HepG2 (cell line): Measurements from ENCODE around the gene ITIH3. TPM values are rescaled to one million over a fixed set of nuclear protein-coding genes. Genes with fewer than 3 reads are reported as not detected.

Source experiments
- BCL6 ChIP-seq: IDR thresholded peaks from 2 replicates; pipeline ENCODE4 v1.6.1; 2016; ENCODE audit warnings: missing genetic modification reagents, missing compliant biosample characterization
- DPF2 ChIP-seq: sonication (generic); formaldehyde crosslinking; IDR thresholded peaks from 2 replicates; pipeline ENCODE4 v1.4.0; 2020; ENCODE audit warnings: mild to moderate bottlenecking, low read depth, missing genetic modification reagents, borderline replicate concordance
- HDAC1 ChIP-seq: sonication (generic); formaldehyde crosslinking; IDR thresholded peaks from 2 replicates; pipeline ENCODE4 v1.5.1; 2020; ENCODE audit warnings: mild to moderate bottlenecking, missing genetic modification reagents
- HNRNPUL1 ChIP-seq: fragments of 200-400 bp; formaldehyde crosslinking; IDR thresholded peaks from 2 replicates; pipeline ENCODE4 v1.6.1; 2017; ENCODE audit warnings: low read depth, mild to moderate bottlenecking, low read length, moderate library complexity
- KDM4B ChIP-seq: sonication (generic); formaldehyde crosslinking; IDR thresholded peaks from 2 replicates; pipeline ENCODE4 v1.4.0; 2020; ENCODE audit warnings: missing genetic modification reagents
- KLF13 ChIP-seq: sonication (generic); formaldehyde crosslinking; IDR thresholded peaks from 2 replicates; pipeline ENCODE4 v1.4.0; 2020; ENCODE audit warnings: mild to moderate bottlenecking, missing genetic modification reagents
- MXD1 ChIP-seq: sonication (generic); formaldehyde crosslinking; IDR thresholded peaks from 2 replicates; pipeline ENCODE4 v1.4.0; 2020; ENCODE audit warnings: mild to moderate bottlenecking, missing genetic modification reagents
- NAIF1 ChIP-seq: sonication (generic); formaldehyde crosslinking; IDR thresholded peaks from 2 replicates; pipeline ENCODE4 v1.5.0; 2020; ENCODE audit warnings: mild to moderate bottlenecking, missing genetic modification reagents, borderline replicate concordance
- RCOR2 ChIP-seq: IDR thresholded peaks from 2 replicates; pipeline ENCODE4 v1.6.1; 2016; ENCODE audit warnings: missing biosample characterization, missing genetic modification reagents
- TFDP2 ChIP-seq: sonication (generic); formaldehyde crosslinking; IDR thresholded peaks from 2 replicates; pipeline ENCODE4 v1.4.0; 2020; ENCODE audit warnings: missing genetic modification reagents
- ZBTB40 ChIP-seq, 2 experiments: fragments of 450-650 bp in 1 of 2; sonication (generic) in 1 of 2; formaldehyde crosslinking in 1 of 2; IDR thresholded peaks; 2 replicates each; pipeline versions ENCODE4 v1.6.1 to v1.8.0; 2016 to 2022; ENCODE audit warnings: antibody characterized with exemption in 1 of 2, mild to moderate bottlenecking in 1 of 2, missing genetic modification reagents in 1 of 2
- ZNF460 ChIP-seq: sonication (generic); formaldehyde crosslinking; IDR thresholded peaks from 2 replicates; pipeline ENCODE4 v1.5.1; 2020; ENCODE audit warnings: missing genetic modification reagents, mild to moderate bottlenecking, borderline replicate concordance
- ZNF619 ChIP-seq: sonication (generic); formaldehyde crosslinking; IDR thresholded peaks from 2 replicates; pipeline ENCODE4 v1.4.0; 2020; ENCODE audit warnings: mild to moderate bottlenecking, missing genetic modification reagents
- ZNF776 ChIP-seq: sonication (generic); formaldehyde crosslinking; IDR thresholded peaks from 2 replicates; pipeline ENCODE4 v1.4.0; 2020; ENCODE audit warnings: mild to moderate bottlenecking, missing genetic modification reagents
- polyA plus RNA-seq, 8 experiments: library from polyadenylated mRNA; depleted of rRNA in 3 of 8; stranded (reverse) in 7 of 8; unstranded in 1 of 8; fragments of >200 nt; fragmentation: Illumina TruSeq in 4 of 8; extraction: Trizol in 4 of 8; gene quantifications; 2 replicates each; pipeline versions ENCODE4 v1.2.1 to v1.2.3, GENCODE V29; 2011 to 2016; ENCODE audit warnings: low read depth in 4 of 8, missing spikeins in 1 of 8, mixed read lengths in 1 of 8; ENCODE audit not compliant: insufficient read depth in 1 of 8
- total RNA-seq, 5 experiments: library from RNA; depleted of rRNA; stranded (reverse); fragments of >200 nt; fragmentation: Illumina TruSeq; extraction: Trizol; gene quantifications; 2 replicates each; pipeline ENCODE4 v1.2.3, GENCODE V29; 2016; ENCODE audit warnings: low read depth in 1 of 5
- TF ChIP-seq, protein P1 (sequence below): sonication (generic); formaldehyde crosslinking; IDR thresholded peaks from 2 replicates; pipeline ENCODE4 v1.4.0; 2020; ENCODE audit warnings: mild to moderate bottlenecking, missing genetic modification reagents
- TF ChIP-seq, protein P2 (sequence below): sonication (generic); formaldehyde crosslinking; IDR thresholded peaks from 2 replicates; pipeline ENCODE4 v1.8.1; 2023; ENCODE audit warnings: mild to moderate bottlenecking, missing genetic modification reagents

The ITIH3 gene
- total and polyA plus RNA-seq, 2 of the 13 experiments (the other 11 are each of a cell fraction or from before 2014, with no cell fraction given) = 105 to 632 TPM

- 0 out of 2 replicates have a peak, but pooled peaks have one; percentile 5 for TF ChIP-seq TFDP2 (CRISPR knock-in tag)
- peak; percentile 62; the same call in 1 of the 2 replicates for TF ChIP-seq HDAC1 (CRISPR knock-in tag)
- TF ChIP-seq, protein P1, sequence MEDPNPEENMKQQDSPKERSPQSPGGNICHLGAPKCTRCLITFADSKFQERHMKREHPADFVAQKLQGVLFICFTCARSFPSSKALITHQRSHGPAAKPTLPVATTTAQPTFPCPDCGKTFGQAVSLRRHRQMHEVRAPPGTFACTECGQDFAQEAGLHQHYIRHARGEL (CRISPR knock-in tag) = no peak
- no peak for TF ChIP-seq KLF13 (CRISPR knock-in tag)
- 0 out of 2 replicates have a peak, but pooled peaks have one; percentile 46 for TF ChIP-seq ZNF776 (CRISPR knock-in tag)
- peak; percentile 8; the same call in 1 of the 2 replicates for TF ChIP-seq MXD1 (CRISPR knock-in tag)
- TF ChIP-seq DPF2 (CRISPR knock-in tag) = no peak
- no peak for TF ChIP-seq HNRNPUL1
- TF ChIP-seq, protein P2, sequence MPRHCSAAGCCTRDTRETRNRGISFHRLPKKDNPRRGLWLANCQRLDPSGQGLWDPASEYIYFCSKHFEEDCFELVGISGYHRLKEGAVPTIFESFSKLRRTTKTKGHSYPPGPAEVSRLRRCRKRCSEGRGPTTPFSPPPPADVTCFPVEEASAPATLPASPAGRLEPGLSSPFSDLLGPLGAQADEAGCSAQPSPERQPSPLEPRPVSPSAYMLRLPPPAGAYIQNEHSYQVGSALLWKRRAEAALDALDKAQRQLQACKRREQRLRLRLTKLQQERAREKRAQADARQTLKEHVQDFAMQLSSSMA (CRISPR knock-in tag) = no peak
- TF ChIP-seq KDM4B (CRISPR knock-in tag) = peak; percentile 23; the same call in 1 of the 2 replicates
- no peak for TF ChIP-seq ZBTB40 (IDR thresholded peaks at IDR 0.05)
- TF ChIP-seq ZBTB40 (CRISPR knock-in tag; IDR thresholded peaks at IDR 0.05) = no peak; the same call in none of the 2 replicates
- no peak for TF ChIP-seq ZNF619 (CRISPR knock-in tag)
- TF ChIP-seq NAIF1 (CRISPR knock-in tag) = no peak
- no peak for TF ChIP-seq BCL6
- TF ChIP-seq ZNF460 = no peak
- TF ChIP-seq RCOR2 (CRISPR knock-in tag) = no peak; the same call in 1 of the 2 replicates
Measured at GRCh38 chr3:52793702-52794611, 639 bp upstream of the ITIH3 start (continued).
